DMS153 treated with DMSO at 0.1 percent for 48 hours (cell line): ENCODE measurements around the gene AGT.
"Not testable (repeated sequence)": the region's sequence is repeated elsewhere in the genome, so short reads cannot be mapped to it uniquely, and the experiment has no call there.

Source experiments
- DNase-seq: peaks from one replicate; lab custom pipeline; 2025; ENCODE audit not compliant: unreplicated experiment; lab: John Stamatoyannopoulos, UW

The AGT gene

DNA sequence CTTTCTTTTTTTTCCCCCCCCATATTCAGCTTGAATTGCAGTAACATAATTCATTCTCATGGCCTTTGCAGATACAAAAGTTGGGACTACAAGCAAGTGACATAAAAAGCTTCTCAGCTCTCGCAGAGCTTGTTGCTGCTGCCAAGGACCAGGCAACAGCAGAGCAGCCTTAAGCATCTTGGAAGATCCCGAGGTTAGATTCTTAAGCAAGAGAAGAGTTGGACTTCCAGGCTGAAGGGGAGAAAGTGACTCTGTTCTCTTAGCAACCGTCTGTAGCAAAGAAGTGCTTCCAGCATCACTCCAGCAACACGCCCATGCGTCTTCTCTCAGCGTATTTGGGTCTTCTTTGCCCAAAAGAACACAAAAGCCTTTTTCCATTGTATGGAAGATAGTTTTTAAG lies 20.7 kb downstream of the AGT start:
- DNase-seq: no peak

DNA sequence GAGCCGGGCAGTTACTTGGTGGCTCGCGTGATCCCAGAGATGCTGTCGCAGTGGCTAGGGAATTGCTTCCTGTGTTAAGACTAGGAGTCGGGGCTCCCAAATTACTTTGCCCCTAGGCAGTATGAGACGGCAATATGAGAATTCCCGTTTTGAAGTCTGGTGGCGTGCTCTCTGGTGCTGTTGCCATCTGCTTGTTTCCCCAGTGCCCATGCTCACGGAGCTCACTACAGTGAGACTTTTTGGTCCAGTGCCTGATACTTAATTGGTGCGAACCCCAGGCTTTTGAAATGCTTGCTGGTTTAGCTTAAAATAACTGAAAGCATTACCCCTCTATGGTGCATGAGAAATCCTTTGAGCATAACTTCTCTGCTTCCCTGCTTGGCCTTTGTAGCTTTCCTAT lies 22.3 kb downstream of the AGT start:
- DNase-seq: no peak

DNA sequence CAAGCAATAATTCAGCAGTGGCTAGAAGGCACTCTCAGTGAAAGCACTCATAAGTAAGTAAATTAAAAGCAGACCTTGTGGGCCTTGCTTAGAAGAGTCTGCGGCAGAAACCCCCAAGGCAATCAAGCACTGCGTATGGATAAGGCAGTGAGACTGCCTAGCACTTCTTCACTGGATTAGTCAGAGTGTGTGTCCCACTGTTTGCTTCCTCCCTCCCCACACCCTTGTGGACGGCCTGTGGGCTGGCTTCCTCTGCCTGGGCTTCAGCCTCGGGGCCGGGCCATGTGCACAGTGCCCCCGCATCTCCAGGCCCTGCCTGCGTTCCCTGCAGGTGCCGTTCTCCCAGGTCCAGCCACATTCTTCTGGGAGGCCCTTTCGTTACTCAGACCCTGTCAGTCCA lies 23.8 kb downstream of the AGT start:
- DNase-seq: no peak

DNA sequence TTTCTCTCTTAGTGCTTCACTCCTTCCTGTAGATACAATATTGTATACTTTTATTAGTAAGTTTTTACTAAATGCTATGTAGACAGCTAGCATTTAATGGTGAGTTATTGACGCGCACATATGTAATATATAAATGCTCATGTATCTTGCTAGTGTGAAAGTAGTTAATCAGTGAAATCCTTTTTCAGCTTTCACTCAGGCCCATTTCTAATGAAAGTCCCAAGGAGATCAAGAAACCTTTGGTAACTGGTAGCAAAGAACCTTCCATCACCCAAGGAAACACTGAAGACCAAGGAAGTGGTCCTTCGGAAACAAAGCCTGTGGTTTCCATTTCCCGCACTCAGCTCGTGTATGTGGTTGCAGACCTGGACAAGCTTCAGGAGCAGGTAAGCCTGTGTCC lies 27.2 kb downstream of the AGT start:
- no peak for DNase-seq

DNA sequence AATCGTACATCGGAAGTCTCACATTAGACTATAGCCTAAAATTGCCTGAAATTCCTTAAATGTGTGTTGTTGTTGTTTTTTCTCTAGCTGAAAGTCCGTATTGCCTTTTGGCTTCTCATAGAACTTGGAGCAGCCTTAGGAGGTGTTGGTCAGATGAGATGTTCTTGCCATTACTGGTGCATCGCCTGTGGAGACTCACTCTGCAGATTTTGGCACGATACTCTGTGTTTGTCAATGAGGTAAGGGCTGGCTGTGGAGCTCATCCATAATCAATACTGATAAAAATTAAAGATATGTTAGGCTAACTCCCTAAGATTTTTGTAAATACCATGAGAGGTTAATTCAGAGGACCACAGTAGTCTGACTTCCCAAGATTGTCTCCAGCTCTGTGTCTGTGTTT lies 28.9 kb downstream of the AGT start:
- no peak for DNase-seq

DNA sequence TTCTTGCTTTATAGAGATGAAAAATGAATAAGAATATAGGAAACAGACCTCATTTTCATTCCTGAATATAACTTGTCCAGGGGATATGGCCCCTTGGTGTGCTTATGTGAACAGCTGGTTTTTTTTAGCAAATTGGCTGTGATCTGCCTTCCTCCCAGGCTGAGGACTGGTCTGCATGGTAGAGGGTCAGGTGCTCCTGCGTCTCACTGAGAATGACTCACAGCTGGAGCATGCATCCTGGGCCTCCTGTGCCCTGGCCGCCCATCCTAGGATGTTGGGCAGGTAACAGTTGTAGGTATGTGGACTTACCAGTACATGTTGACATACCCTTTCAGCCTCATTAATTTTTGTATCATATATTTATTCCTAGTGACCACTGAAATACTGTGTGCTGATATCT lies 29.8 kb downstream of the AGT start:
- no peak for DNase-seq

DNA sequence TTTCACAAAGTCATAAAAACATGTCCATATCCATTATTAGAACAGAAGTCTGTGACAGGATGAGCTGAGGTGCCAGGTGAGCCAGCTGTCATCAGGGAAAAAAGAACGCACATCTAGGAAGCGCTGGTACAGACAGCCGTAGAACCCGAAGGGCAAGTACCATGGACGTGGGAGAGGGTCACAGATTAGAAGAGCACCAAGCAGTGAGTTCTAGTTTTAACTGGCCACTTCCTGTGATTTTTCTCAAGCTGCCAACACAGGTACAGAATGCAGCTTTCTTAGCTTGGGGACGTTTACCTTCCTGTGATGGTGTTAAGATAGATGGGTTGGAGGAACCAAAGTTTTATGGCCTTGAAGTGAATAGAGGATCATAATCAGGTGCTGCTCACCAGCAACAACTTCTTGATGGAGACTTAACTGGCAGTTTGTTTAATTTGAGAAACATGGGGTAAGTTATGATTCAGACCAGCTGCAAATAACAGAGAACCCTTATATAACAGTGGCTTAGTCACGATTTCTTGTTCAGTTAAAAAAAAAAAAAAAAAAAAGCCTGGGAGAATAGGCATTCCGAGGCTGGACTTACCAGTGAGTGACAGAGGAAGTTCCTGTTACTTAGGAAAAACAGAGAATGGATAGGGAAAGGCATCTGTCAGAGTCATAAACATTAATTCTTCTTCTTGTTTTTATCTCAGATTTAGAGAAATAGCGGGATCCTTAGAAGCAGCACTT lies 30.9 kb downstream of the AGT start:
- no peak for DNase-seq

DNA sequence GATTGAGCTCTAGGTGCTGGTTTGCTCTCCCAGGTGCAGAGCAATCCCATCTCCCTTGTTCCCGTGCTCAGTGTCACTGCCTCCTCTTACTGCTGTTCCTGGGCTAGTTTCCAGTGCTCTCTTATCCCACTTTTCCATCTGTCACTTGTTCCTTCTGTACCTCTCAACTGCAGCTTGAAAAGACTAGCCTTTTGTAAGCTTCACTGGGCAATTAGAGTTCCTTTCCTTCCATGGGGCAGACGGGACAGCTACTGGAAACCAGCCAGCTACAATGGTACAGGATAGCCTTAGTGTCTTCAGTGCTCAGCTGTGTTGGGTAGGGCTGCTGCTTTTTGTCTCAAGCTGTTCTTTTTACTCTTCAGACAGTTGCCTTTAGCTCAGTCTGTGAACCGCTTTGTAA lies 31.6 kb downstream of the AGT start:
- peak; percentile 27 for DNase-seq

DNA sequence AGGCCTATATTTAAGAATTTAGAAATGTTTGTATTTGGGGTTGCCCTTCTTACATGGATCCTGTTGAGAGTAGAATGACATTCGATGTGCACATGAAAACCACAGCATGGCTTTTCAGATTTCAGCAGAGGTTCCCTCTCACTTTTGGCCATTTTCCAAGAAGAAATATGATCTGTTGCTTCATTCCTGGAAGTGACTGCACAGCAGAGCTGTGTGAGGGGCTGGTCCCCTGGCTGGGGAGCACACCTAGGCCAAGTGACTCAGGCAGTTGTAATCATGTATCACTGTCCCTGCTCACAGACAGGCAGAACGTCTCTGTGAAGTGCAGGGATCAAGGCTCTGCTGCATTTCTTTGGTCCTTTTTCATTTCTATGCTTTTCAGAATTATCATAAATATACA lies 32.3 kb downstream of the AGT start:
- peak; percentile 92 for DNase-seq

DNA sequence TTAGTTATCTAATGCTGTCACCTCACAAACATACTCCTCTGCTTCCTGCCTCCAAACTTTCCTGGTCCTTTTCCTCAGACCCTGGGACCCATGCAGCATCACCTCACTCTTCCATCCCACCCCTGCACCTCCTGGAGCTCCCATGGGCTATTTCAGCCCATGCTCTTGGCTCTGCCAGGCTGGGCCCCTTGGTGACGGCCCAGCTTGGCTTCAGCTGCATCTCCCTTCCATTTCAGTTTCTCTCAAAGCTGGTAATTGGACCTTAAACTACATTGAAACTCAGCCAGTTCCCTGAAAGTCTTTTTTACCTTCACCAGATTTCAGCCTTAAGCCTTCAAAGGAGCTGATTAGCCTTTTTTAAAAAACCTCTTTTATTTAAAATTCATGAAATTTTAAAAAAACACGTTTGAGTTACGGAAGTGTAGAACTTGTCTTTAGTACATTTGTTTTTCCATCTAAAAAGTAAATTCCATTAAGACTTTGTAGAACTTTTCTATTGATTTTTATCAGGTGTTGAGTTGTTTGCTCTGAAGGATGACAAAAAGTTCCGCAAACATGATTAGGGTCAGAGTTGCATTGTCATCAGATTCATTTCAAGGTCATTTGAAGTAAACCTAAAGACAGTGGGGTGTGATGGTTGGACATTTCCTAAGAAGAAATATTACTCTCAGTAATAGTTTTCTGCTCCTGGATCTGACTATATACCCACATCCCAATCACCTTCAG lies 33.5 kb downstream of the AGT start:
- no peak for DNase-seq

DNA sequence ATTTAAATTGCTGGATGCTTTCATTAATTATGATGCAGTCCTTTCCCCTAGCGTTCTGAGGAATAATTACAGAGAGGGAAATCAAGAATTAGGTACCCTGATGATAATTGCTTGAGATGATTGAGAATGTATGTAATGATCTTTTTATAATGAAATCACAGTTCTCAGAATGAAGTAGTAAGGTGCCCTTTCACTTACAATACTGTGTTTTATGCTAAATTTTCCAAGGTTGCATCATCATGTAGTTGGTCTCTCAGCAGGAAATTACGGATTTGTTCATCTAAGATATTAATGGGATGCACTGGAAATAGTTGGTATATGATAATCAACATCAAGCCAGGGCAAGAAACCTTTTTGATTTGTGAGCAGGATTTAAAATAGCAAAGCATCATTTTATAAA lies 34.1 kb downstream of the AGT start:
- DNase-seq: no peak

DNA sequence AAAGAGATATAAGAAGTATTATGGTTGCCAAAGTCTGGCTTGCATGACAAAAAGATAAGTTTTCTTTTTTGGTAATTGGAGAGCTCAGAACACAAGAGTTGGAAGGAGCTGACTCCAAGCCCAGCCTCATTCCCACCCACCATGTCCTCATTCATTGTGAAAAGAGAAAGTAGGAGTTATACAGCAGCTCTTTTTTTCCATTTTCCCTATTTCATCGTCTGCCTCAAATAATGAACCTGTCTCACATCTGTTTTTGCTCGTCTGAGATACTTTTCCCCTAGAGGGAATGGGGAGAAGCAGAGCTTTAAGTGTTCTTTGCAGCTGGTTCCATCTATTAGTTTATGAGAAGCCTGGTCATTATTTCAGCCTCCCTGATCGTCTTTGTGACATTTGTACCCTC lies 34.7 kb downstream of the AGT start:
- DNase-seq: no peak

DNA sequence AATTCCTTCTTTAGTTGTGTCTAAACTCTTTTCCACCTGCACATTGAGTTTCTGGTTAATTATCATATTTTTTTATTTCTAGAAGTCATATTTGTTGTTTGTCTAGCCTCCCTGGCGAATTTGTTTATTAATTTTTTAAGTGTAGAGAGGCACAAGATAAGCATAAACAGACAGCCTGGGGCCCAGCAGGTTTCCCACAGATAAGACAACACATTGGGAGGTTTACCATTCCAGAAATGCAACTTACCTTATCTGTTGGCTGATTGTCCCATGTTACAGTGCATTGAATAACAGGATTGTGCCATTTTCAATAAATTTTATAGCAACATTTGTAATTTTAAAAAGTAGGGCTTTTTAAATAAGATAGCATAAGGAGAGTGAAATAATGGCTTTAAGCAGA lies 36.7 kb downstream of the AGT start:
- no peak for DNase-seq

DNA sequence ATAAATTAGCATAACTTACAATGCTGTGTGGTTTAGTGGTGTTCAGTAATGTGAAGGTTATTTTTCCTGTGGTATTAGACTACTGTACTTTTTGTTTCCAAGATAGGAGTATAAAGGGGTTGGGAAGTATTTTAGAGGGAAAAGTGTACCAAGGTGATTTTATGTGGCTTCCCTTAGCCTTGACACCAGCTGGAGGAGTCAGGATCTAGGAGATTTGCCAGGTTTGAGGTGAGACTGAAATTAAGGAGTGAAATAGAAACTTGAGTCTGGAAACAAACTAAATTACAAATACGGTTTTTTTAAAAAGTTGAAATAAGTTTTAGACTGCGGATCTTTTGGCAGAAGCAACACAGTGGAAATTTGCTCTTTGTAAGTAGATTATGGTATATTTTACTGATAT lies 39.3 kb downstream of the AGT start:
- DNase-seq: no peak

DNA sequence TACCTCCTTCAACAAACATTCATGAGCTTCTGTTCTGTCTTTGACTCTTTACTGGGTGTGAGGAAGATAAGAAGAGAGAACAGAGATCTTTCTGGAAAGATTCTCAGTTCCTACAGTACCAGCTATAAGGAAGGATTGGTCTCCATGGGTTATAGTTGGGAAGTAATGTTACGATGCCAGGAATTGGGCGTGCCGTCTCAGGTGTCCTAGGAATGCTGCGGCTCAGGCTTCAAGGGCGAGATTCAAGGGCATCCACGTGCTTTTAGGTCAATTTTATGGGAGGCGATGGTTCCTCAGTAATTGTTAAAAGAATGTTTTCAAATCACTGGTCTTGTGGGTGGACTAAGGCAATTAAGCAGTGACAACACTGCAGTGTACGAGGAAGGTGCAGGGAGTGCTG lies 44.4 kb downstream of the AGT start:
- DNase-seq: no peak

DNA sequence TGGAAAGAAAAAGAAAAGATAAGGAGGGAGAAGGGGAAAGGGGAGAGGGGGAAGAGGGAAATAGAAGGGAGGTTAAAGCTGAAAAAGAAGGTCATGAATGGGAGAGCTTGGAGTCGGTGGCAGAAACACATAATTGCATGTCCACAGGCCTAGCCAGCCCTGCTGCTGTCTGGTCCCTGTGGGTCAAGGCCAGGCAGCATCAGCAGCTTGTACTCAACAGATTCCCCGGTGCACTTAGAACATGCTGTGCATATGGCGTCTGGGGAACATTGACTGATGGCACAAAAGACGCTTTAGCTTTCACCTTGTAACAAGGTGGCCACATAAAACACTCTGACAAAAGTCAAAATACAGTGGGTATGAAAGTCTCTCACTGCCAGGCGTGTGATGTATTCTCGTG lies 45.7 kb downstream of the AGT start:
- no peak for DNase-seq

DNA sequence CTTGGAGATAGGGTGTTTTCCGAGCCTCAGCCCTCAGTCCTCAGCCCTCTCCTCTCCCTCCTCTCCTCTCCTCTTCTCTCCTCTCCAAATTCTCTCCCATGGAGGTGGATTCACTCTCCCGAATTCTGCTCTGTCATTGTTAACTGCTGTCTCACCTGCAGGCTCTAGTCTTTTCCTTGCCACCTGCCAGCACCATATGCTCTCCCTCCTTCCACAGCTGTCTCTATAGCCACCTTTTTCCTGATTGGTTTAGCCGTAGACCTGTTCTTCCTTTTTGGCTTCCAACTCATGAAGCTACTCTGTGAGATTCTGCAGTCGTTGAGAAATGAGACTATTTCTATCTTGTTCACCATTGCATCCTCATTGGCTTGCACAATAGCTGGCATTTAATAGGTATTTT lies 51.9 kb downstream of the AGT start:
- no peak for DNase-seq

DNA sequence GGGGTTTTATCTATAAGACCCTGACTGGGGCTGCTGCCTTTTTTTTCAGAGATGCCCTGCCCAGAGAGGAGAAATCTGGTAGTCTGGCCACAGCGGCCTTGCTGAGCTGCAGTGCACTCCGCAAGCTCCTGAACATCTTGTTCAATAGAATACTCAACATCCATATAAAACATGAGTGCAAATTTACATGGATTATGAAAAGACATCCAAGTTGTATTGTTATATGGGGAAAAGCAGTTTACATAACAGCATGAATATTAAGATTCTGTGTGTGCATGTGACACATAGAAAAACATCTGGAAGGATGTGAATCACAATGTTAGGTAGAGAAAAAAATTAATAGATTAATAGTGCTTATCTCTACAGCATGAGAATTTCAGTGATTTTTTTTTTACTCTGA lies 55.2 kb downstream of the AGT start:
- no peak for DNase-seq

DNA sequence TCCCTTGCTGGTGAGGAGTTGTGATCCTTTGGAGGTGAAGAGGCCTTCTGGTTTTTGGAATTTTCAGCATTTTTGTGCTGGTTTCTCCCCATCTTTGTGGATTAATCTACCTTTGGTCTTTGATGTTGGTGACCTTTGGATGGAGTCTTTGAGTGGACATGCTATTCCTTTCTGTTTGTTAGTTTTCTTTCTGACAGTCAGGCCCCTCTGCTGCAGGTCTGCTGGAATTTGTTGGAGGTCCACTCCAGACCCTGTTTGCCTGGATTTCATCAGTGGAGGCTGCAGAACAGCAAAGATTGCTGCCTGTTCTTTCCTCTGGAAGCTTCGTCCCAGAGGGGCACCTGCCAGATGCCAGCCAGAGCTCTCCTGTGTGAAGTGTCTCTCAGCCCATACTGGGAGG lies 55.8 kb downstream of the AGT start:
- not testable (repeated sequence) for DNase-seq

DNA sequence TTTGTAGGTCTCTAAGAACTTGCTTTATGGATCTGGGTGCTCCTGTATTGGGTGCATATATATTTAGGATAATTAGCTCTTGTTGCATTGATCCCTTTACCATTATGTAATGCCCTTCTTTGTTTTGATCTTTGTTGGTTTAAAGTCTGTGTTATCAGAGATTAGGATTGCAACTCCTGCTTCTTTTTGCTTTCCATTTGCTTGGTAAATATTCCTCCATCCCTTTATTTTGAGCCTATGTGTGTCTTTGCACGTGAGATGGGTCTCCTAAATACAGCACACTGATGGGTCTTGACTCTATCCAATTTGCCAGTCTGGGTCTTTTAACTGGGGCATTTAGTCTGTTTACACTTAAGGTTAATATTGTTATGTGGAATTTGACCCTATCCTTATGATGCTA lies 57.2 kb downstream of the AGT start:
- not testable (repeated sequence) for DNase-seq
